ENCODE data around the gene DHRS2. TPM values are rescaled to one million over a fixed set of nuclear protein-coding genes. Genes with fewer than 3 reads are reported as not detected.
A peak's percentile ranks its signal among the peaks of the same experiment; 100 is the strongest.
"Not testable (repeated sequence)": the region's sequence is repeated elsewhere in the genome, so short reads cannot be mapped to it uniquely, and the experiment has no call there.

Gene DHRS2
- polyA plus RNA-seq (2013) = 0.03 TPM

GRCh38 chr14:23636317-23637211 is at the start of gene DHRS2:
Gene DHRS2 (plus strand): TSS chr14:23636364. CDS start chr14:23638865, 2,501 bp downstream.
- Histone ChIP-seq H3K36me3 (ENCODE audit: control insufficient read depth in 4 of 4, insufficient read depth in 4 of 4, low read length in 3 of 4) (no peaks in the 10 kb centered on the region), H3K27ac (ENCODE audit: insufficient read depth in 1 of 2, low read depth in 1 of 2, low read length in 2 of 2, poor library complexity in 1 of 2, severe bottlenecking in 2 of 2) (no peak within 1 kb of the TSS), H3K9me3 (ENCODE audit: control extremely low read depth in 1 of 5, control insufficient read depth in 4 of 5, insufficient read depth in 2 of 5, low read depth in 1 of 5, low read length in 4 of 5) (no peaks in the 10 kb centered on the region), H3K27me3 (replicated peaks in 2 of 5; ENCODE audit: control insufficient read depth in 4 of 5, insufficient read depth in 5 of 5, low read length in 4 of 5) (no peaks in the 10 kb centered on the region), H3K4me1 (ENCODE audit: control extremely low read depth in 1 of 4, control insufficient read depth in 4 of 4, insufficient read depth in 4 of 4, low read length in 3 of 4) (peaks cover 0 to 6% (median 3%) of the 10 kb centered on the region in 4 experiments), H3K4me3 (ENCODE audit: control insufficient read depth in 1 of 7, extremely low read depth in 1 of 7, insufficient read depth in 4 of 7, low read depth in 2 of 7, low read length in 6 of 7) (no peak within 1 kb of the TSS)
- ChIA-PET POLR2A (no interaction called here), CTCF (interaction anchor here (1.1 to 6.6 kb wide), 5 partner anchors 10 to 274 kb away, joined by 3 to 69 read pairs (median 4); no protein-coding TSS in a partner anchor)
- peak in 2 of 3 donors; percentile 6 to 7 for DNase-seq
- WGBS (ENCODE audit: insufficient coverage) = 98% methylated on average over 18 of the region's 23 CpGs

- H3K27ac ChIP-seq (ENCODE audit: insufficient read depth in 1 of 2, low read depth in 1 of 2, low read length in 2 of 2, poor library complexity in 1 of 2, severe bottlenecking in 2 of 2) = no peak overlapping the region
- POLR2A ChIA-PET = interaction anchor here (0.6 kb wide), 1 partner anchor 43 kb away, joined by 4 read pairs; no protein-coding TSS in a partner anchor
- CTCF ChIA-PET = interaction anchor here (0.6 to 3.6 kb wide), 26 partner anchors 8 to 344 kb away, joined by 3 to 28 read pairs (median 4); partner anchors contain the start of gene DHRS2
- 0% methylated on average over 2 of the region's 5 CpGs for whole genome bisulfite sequencing (ENCODE audit: insufficient coverage)
- peaks cover 0 to 9% (median 6%) of the 10 kb centered on the region in 4 experiments for H3K4me1 ChIP-seq (ENCODE audit: control extremely low read depth in 1 of 4, control insufficient read depth in 4 of 4, insufficient read depth in 4 of 4, low read length in 3 of 4)
- no peaks in the 10 kb centered on the region for H3K9me3 ChIP-seq (ENCODE audit: control extremely low read depth in 1 of 5, control insufficient read depth in 4 of 5, insufficient read depth in 2 of 5, low read depth in 1 of 5, low read length in 4 of 5)
- peak; percentile 90 to 95 (median 92) for DNase-seq
- H3K27me3 ChIP-seq (replicated peaks in 2 of 5; ENCODE audit: control insufficient read depth in 4 of 5, insufficient read depth in 5 of 5, low read length in 4 of 5) = no peaks in the 10 kb centered on the region
- H3K36me3 ChIP-seq (ENCODE audit: control insufficient read depth in 4 of 4, insufficient read depth in 4 of 4, low read length in 3 of 4) = no peaks in the 10 kb centered on the region
- H3K4me3 ChIP-seq (ENCODE audit: control insufficient read depth in 1 of 7, extremely low read depth in 1 of 7, insufficient read depth in 4 of 7, low read depth in 2 of 7, low read length in 6 of 7) = peak overlapping the region in 2 of 7 experiments; percentile 28 to 30
These were observed 47.1 kb upstream of the DHRS2 start for GRCh38 chr14:23588884-23589598.

GRCh38 chr14:23589606-23590005 is 46.6 kb upstream of the DHRS2 start:
- Histone ChIP-seq H3K27me3 (replicated peaks in 2 of 5; ENCODE audit: control insufficient read depth in 4 of 5, insufficient read depth in 5 of 5, low read length in 4 of 5) (no peaks in the 10 kb centered on the region), H3K27ac (ENCODE audit: insufficient read depth in 1 of 2, low read depth in 1 of 2, low read length in 2 of 2, poor library complexity in 1 of 2, severe bottlenecking in 2 of 2) (no peak overlapping the region), H3K4me3 (ENCODE audit: control insufficient read depth in 1 of 7, extremely low read depth in 1 of 7, insufficient read depth in 4 of 7, low read depth in 2 of 7, low read length in 6 of 7) (peak overlapping the region in 1 of 7 experiments; percentile 28), H3K4me1 (ENCODE audit: control extremely low read depth in 1 of 4, control insufficient read depth in 4 of 4, insufficient read depth in 4 of 4, low read length in 3 of 4) (peaks cover 0 to 9% (median 6%) of the 10 kb centered on the region in 4 experiments), H3K36me3 (ENCODE audit: control insufficient read depth in 4 of 4, insufficient read depth in 4 of 4, low read length in 3 of 4) (no peaks in the 10 kb centered on the region), H3K9me3 (ENCODE audit: control extremely low read depth in 1 of 5, control insufficient read depth in 4 of 5, insufficient read depth in 2 of 5, low read depth in 1 of 5, low read length in 4 of 5) (no peaks in the 10 kb centered on the region)
- no peak for DNase-seq
- 50% methylated on average over 1 of the region's 2 CpGs for WGBS (ENCODE audit: insufficient coverage)
- ChIA-PET CTCF (interaction anchor here (0.7 to 3.6 kb wide), 25 partner anchors 9 to 344 kb away, joined by 3 to 28 read pairs (median 4); partner anchors contain the start of gene DHRS2), POLR2A (no interaction called here)

- no CpG with 5 or more reads among the region's 4 CpGs for WGBS (ENCODE audit: insufficient coverage)
- Histone ChIP-seq H3K27me3 (replicated peaks in 2 of 5; ENCODE audit: control insufficient read depth in 4 of 5, insufficient read depth in 5 of 5, low read length in 4 of 5) (no peaks in the 10 kb centered on the region), H3K4me3 (ENCODE audit: control insufficient read depth in 1 of 7, extremely low read depth in 1 of 7, insufficient read depth in 4 of 7, low read depth in 2 of 7, low read length in 6 of 7) (no peak overlapping the region), H3K36me3 (ENCODE audit: control insufficient read depth in 4 of 4, insufficient read depth in 4 of 4, low read length in 3 of 4) (no peaks in the 10 kb centered on the region), H3K9me3 (ENCODE audit: control extremely low read depth in 1 of 5, control insufficient read depth in 4 of 5, insufficient read depth in 2 of 5, low read depth in 1 of 5, low read length in 4 of 5) (no peaks in the 10 kb centered on the region), H3K4me1 (ENCODE audit: control extremely low read depth in 1 of 4, control insufficient read depth in 4 of 4, insufficient read depth in 4 of 4, low read length in 3 of 4) (peaks cover 0 to 9% (median 6%) of the 10 kb centered on the region in 4 experiments), H3K27ac (ENCODE audit: insufficient read depth in 1 of 2, low read depth in 1 of 2, low read length in 2 of 2, poor library complexity in 1 of 2, severe bottlenecking in 2 of 2) (no peak overlapping the region)
- ChIA-PET POLR2A (no interaction called here), CTCF (interaction anchor here (1.4 to 3.6 kb wide), 5 partner anchors 10 to 321 kb away, joined by 3 to 28 read pairs (median 7); no protein-coding TSS in a partner anchor)
- no peak for DNase-seq
These were observed 46.0 kb upstream of the DHRS2 start for GRCh38 chr14:23590198-23590597.

GRCh38 chr14:23594191-23594590 is 42.0 kb upstream of the DHRS2 start:
- H3K9me3 ChIP-seq (ENCODE audit: control extremely low read depth in 1 of 5, control insufficient read depth in 4 of 5, insufficient read depth in 2 of 5, low read depth in 1 of 5, low read length in 4 of 5); H3K27me3 ChIP-seq (replicated peaks in 2 of 5; ENCODE audit: control insufficient read depth in 4 of 5, insufficient read depth in 5 of 5, low read length in 4 of 5); H3K4me1 ChIP-seq (ENCODE audit: control extremely low read depth in 1 of 4, control insufficient read depth in 4 of 4, insufficient read depth in 4 of 4, low read length in 3 of 4); H3K4me3 ChIP-seq (ENCODE audit: control insufficient read depth in 1 of 7, extremely low read depth in 1 of 7, insufficient read depth in 4 of 7, low read depth in 2 of 7, low read length in 6 of 7); H3K36me3 ChIP-seq (ENCODE audit: control insufficient read depth in 4 of 4, insufficient read depth in 4 of 4, low read length in 3 of 4); POLR2A ChIA-PET; DNase-seq; H3K27ac ChIP-seq (ENCODE audit: insufficient read depth in 1 of 2, low read depth in 1 of 2, low read length in 2 of 2, poor library complexity in 1 of 2, severe bottlenecking in 2 of 2): not testable (repeated sequence)
- WGBS (ENCODE audit: insufficient coverage) = 67% methylated on average over 1 of the region's 3 CpGs
- CTCF ChIA-PET = interaction anchor here (1.0 to 1.5 kb wide), 2 partner anchors 38 to 336 kb away, joined by 3 to 4 read pairs; no protein-coding TSS in a partner anchor

GRCh38 chr14:23600322-23600707 is 35.8 kb upstream of the DHRS2 start:
- ChIA-PET POLR2A (interaction anchor here (0.6 kb wide), 1 partner anchor 330 kb away, joined by 3 read pairs; no protein-coding TSS in a partner anchor), CTCF (interaction anchor here (1.0 to 2.6 kb wide), 4 partner anchors 10 to 126 kb away, joined by 3 to 8 read pairs (median 3); no protein-coding TSS in a partner anchor)
- WGBS (ENCODE audit: insufficient coverage) = no CpG with 5 or more reads among the region's 2 CpGs
- H3K4me1 ChIP-seq (ENCODE audit: control extremely low read depth in 1 of 4, control insufficient read depth in 4 of 4, insufficient read depth in 4 of 4, low read length in 3 of 4) = peaks cover 0 to 2% (median 0%) of the 10 kb centered on the region in 4 experiments
- DNase-seq = no peak
- H3K4me3 ChIP-seq (ENCODE audit: control insufficient read depth in 1 of 7, extremely low read depth in 1 of 7, insufficient read depth in 4 of 7, low read depth in 2 of 7, low read length in 6 of 7) = no peak overlapping the region
- H3K9me3 ChIP-seq (ENCODE audit: control extremely low read depth in 1 of 5, control insufficient read depth in 4 of 5, insufficient read depth in 2 of 5, low read depth in 1 of 5, low read length in 4 of 5) = peaks cover 0 to 2% (median 0%) of the 10 kb centered on the region in 5 experiments
- H3K36me3 ChIP-seq (ENCODE audit: control insufficient read depth in 4 of 4, insufficient read depth in 4 of 4, low read length in 3 of 4) = no peaks in the 10 kb centered on the region
- no peak overlapping the region for H3K27ac ChIP-seq (ENCODE audit: insufficient read depth in 1 of 2, low read depth in 1 of 2, low read length in 2 of 2, poor library complexity in 1 of 2, severe bottlenecking in 2 of 2)
- H3K27me3 ChIP-seq (replicated peaks in 2 of 5; ENCODE audit: control insufficient read depth in 4 of 5, insufficient read depth in 5 of 5, low read length in 4 of 5) = no peaks in the 10 kb centered on the region
